HG02870 (cell line): ENCODE measurements around the gene TRIM72.
A peak's percentile ranks its signal among the peaks of the same experiment; 100 is the strongest.
"Not testable (repeated sequence)": the region's sequence is repeated elsewhere in the genome, so short reads cannot be mapped to it uniquely, and the experiment has no call there.

Source experiments
- ATAC-seq: cut with Tn5 transposase; IDR thresholded peaks from one replicate; pipeline ENCODE4 v1.9.1; 2021; ENCODE audit warnings: mild to moderate bottlenecking, moderate library complexity; ENCODE audit not compliant: unreplicated experiment

The TRIM72 gene

GRCh38 chr16:31190818-31191444 is 23.0 kb upstream of the TRIM72 start:
- ATAC-seq: no peak

GRCh38 chr16:31191697-31192428 is 22.1 kb upstream of the TRIM72 start:
- no peak for ATAC-seq

GRCh38 chr16:31192856-31193642 is 20.9 kb upstream of the TRIM72 start:
- ATAC-seq: no peak

GRCh38 chr16:31193874-31194273 is 20.0 kb upstream of the TRIM72 start:
- ATAC-seq: no peak

GRCh38 chr16:31194898-31195297 is 19.0 kb upstream of the TRIM72 start:
- no peak for ATAC-seq

- ATAC-seq: not testable (repeated sequence)
Observed at GRCh38 chr16:31195861-31196260, 18.1 kb upstream of the TRIM72 start.

GRCh38 chr16:31196324-31197088 is 17.4 kb upstream of the TRIM72 start:
- no peak for ATAC-seq

GRCh38 chr16:31198207-31198882 is 15.6 kb upstream of the TRIM72 start:
- no peak for ATAC-seq

GRCh38 chr16:31199430-31200041 is 14.4 kb upstream of the TRIM72 start:
- no peak for ATAC-seq

GRCh38 chr16:31200111-31200510 is 13.8 kb upstream of the TRIM72 start:
- not testable (repeated sequence) for ATAC-seq

GRCh38 chr16:31200821-31201568 is 12.9 kb upstream of the TRIM72 start:
- ATAC-seq: no peak

GRCh38 chr16:31201582-31202413 is 12.1 kb upstream of the TRIM72 start:
- ATAC-seq: peak; percentile 38

- peak; percentile 35 for ATAC-seq
Observed at GRCh38 chr16:31202414-31203375, 11.2 kb upstream of the TRIM72 start, which contains the start of gene PYCARD. PYCARD (minus strand) TSS chr16:31202760; CDS start chr16:31202690, 70 bp downstream.

GRCh38 chr16:31204871-31205666 is 8.8 kb upstream of the TRIM72 start:
- no peak for ATAC-seq

GRCh38 chr16:31206776-31207175 is 7.1 kb upstream of the TRIM72 start:
- ATAC-seq: no peak

GRCh38 chr16:31213342-31213741 is 577 bp upstream of the TRIM72 start:
- ATAC-seq: no peak
